ENCODE measurements around the gene GPR151.
"Not testable (repeated sequence)": the region's sequence is repeated elsewhere in the genome, so short reads cannot be mapped to it uniquely, and the experiment has no call there.

GPR151 gene

GRCh38 chr5:146516151-146516475 lies at the start of gene GPR151:
Gene GPR151 (minus strand): TSS chr5:146516190. CDS start chr5:146516113, 77 bp downstream.
- DNase-seq (ENCODE audit: low spot score): no peak

- DNase-seq (ENCODE audit: low spot score): no peak
These were observed 48.2 kb upstream of the GPR151 start for GRCh38 chr5:146564007-146564762.

DNA sequence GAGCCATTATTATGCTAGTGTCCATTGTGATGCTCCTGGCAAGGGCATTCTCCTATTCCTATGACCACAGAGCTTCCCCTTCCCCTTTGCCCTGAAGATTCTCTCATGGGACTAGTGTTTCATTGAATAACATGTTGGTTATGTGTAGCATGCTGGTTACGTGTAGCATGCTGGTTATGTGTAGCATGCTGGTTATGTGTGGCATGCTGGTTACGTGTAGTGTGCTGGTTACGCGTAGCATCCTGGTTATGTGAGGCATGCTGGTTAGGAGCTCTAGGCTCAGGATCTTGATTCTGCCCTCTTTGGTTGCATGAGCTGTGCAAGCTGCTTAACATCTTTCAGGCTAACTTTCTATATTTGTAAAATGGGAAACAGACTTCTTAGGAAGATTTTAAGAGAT lies 46.5 kb upstream of the GPR151 start:
- no peak for DNase-seq (ENCODE audit: low spot score)

GRCh38 chr5:146561711-146562110 lies 45.7 kb upstream of the GPR151 start:
- DNase-seq (ENCODE audit: low spot score): no peak

- DNase-seq (ENCODE audit: low spot score): peak; percentile 55
These were observed 44.3 kb upstream of the GPR151 start for GRCh38 chr5:146560205-146560812.

GRCh38 chr5:146556884-146557283 lies 40.9 kb upstream of the GPR151 start:
- not testable (repeated sequence) for DNase-seq (ENCODE audit: low spot score)

- DNase-seq (ENCODE audit: low spot score): no peak
These were observed 37.5 kb upstream of the GPR151 start for GRCh38 chr5:146553446-146553845.

GRCh38 chr5:146549615-146550014 lies 33.6 kb upstream of the GPR151 start:
- no peak for DNase-seq (ENCODE audit: low spot score)

- DNase-seq (ENCODE audit: low spot score): no peak
These were observed 32.9 kb upstream of the GPR151 start for GRCh38 chr5:146548781-146549449.

DNA sequence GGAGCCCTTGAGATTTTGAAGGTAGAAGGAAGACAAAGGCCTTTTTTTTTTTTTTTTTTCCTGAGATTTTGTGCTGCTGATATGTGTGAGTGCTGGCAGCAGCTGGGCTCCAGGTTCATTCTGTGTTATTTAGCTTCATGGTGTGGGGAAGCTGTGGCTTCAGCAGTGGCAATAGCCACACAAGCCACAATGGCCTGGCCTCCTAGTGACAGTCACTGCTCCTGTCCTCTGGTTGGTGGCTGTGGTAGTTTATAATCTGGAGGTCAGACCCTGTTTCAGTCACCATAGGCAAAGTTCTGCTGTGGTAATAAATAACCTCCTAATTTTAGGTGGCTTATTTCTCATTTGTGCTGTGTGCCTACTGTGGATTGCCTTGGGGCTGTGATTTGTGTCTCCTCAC lies 28.2 kb upstream of the GPR151 start:
- DNase-seq (ENCODE audit: low spot score): no peak

DNA sequence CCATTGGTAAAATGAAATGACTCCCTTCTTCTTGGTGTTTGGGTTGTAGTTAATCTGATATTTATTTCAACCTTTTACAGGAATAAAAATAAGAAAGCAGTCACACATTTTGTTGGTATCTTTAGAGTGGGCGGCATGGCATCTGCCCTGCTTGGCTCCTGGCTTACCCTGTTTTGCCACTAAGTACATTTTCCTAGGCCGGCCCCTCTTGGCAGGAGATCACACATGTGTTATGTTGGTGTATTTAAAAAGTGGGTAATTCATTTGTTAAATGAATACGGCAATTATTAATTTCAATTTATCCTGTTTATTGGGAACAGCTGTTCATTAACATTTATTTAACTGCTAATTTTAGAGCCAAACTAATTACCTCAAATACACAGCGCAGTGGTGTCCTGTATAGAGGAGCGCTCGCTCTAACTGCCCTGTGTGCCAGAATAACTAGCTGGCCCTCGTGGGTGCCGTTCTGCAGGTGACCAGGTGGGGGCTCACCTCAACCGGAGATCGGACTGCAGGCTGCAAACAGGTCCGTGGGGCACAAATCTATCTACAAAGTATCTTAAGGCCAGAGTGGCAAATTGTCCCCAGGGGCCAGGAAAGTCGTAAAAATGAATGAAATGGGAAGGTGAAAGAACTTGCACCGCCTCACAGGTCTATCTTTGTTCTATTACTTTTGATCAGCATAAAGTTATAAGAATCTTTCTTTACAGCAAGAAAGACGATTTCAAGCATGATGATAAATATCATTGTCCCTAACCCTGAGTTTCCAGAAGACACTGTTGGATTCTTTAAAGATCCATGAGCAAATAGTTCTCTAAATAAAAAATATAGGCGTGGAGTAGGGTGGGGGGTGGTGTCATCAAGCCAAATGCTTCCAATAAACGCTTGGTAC lies 26.2 kb upstream of the GPR151 start:
- peak; percentile 82 for DNase-seq (ENCODE audit: low spot score)

- DNase-seq (ENCODE audit: low spot score): no peak
These were observed 24.4 kb upstream of the GPR151 start for GRCh38 chr5:146540414-146540813.

GRCh38 chr5:146539973-146540372 lies 24.0 kb upstream of the GPR151 start:
- no peak for DNase-seq (ENCODE audit: low spot score)

DNA sequence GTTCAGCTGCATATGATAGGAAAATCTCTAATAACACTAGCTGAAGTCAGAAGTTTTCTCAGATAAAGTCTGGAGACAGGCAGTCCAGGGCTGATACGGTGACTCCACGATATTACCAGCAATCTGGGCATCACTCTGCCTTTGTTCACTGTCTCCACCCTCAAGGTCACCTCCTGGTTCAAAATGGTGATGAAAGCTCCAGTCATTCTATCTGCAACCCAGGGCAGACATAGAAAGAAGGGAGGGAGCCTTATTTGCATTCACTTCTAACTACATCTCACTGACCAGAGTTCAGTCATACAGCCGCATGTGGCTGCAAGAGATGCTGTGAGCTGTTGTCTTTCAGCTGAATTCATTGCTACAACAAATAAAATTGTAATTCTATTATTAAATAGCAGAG lies 22.4 kb upstream of the GPR151 start:
- no peak for DNase-seq (ENCODE audit: low spot score)

- no peak for DNase-seq (ENCODE audit: low spot score)
These were observed 17.9 kb upstream of the GPR151 start for GRCh38 chr5:146533882-146534281.

- DNase-seq (ENCODE audit: low spot score): peak; percentile 67
These were observed 17.4 kb upstream of the GPR151 start for GRCh38 chr5:146533260-146533857.

- no peak for DNase-seq (ENCODE audit: low spot score)
These were observed 14.0 kb upstream of the GPR151 start for GRCh38 chr5:146529984-146530383.

DNA sequence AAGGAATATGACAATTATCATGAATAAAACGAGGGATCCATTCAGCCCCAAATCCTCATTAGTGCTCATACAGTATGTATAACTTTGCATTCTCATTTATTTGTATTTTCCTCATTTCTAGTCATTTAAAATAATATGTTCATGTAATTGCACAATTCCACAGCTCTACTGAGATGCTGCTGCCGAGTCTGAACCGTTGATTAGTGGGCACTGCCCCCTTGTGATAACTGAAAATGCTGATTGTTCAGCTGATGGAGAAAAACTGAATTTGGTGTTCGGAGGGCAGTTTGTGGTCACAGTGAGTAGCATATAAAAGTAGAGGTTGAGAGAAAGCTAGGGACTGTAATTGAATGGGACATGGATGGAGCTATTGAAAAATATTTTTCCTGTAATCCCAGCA lies 12.2 kb upstream of the GPR151 start:
- no peak for DNase-seq (ENCODE audit: low spot score)

DNA sequence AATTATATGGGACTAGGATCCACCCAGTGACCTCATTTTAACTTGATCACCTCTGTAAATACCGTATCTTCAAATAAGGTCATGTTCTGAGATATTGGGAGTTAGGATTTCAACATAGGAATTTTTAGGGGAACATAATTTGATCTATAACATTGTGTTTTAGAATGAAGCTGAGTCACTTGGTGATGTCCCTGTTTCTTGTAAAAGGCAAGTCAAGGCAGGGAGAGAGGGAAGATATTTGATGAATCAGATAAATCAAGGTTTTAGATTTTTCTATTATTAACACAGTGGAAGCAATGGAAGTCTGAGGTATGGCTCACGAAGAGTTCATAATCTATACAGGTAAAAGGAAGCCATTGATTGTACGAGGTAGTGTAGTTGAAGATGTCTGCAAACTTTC lies 11.8 kb upstream of the GPR151 start:
- no peak for DNase-seq (ENCODE audit: low spot score)

GRCh38 chr5:146523698-146524097 lies 7.7 kb upstream of the GPR151 start:
- DNase-seq (ENCODE audit: low spot score): no peak

GRCh38 chr5:146521403-146522106 lies 5.6 kb upstream of the GPR151 start:
- no peak for DNase-seq (ENCODE audit: low spot score)

All from AG20443 (cell line).